MCF 10A (cell line): ENCODE data around the gene DGCR2. TPM values are rescaled to one million over a fixed set of nuclear protein-coding genes. Genes with fewer than 3 reads are reported as not detected.

Source experiments
- BruUV-seq: library from RNA; stranded (reverse); fragments of 400-500 nt; replicated peaks from 2 replicates; lab custom pipeline; 2021; lab: Mats Ljungman, UMichigan
- CTCF ChIA-PET: fragments of 300-600 bp; sonication (Branson Sonifier 250); formaldehyde crosslinking; extraction: SDS; loops from one replicate; lab custom pipeline; 2021; ENCODE audit warnings: antibody characterized with exemption, inconsistent platforms; lab: Yijun Ruan, JAX
- POLR2A ChIA-PET: fragments of 300-600, 350-650 bp; sonication (Branson Sonifier 250); formaldehyde crosslinking; extraction: SDS; loops from one replicate; lab custom pipeline; 2020; ENCODE audit warnings: antibody characterized with exemption, inconsistent platforms; lab: Yijun Ruan, JAX
- DNase-seq: peaks from one replicate; pipeline ENCODE4 v3.0.0-alpha.2; 2018; ENCODE audit not compliant: unreplicated experiment
- H3K27ac Mint-ChIP-seq: one replicate; pipeline ENCODE4 v1.8.0; 2022; ENCODE audit warnings: mild to moderate bottlenecking, low read depth, mixed read lengths; ENCODE audit not compliant: unreplicated experiment
- H3K27me3 Mint-ChIP-seq: one replicate; pipeline ENCODE4 v1.8.0; 2022; ENCODE audit warnings: mixed read lengths; ENCODE audit not compliant: insufficient read depth, unreplicated experiment
- H3K36me3 Mint-ChIP-seq: one replicate; pipeline ENCODE4 v1.8.0; 2022; ENCODE audit warnings: mild to moderate bottlenecking, moderate library complexity, mixed read lengths; ENCODE audit not compliant: insufficient read depth, unreplicated experiment
- H3K4me1 Mint-ChIP-seq: one replicate; pipeline ENCODE4 v1.8.0; 2022; ENCODE audit warnings: mixed read lengths; ENCODE audit not compliant: insufficient read depth, unreplicated experiment
- H3K4me3 Mint-ChIP-seq: one replicate; pipeline ENCODE4 v1.8.0; 2022; ENCODE audit warnings: mild to moderate bottlenecking, moderate library complexity, mixed read lengths; ENCODE audit not compliant: unreplicated experiment
- H3K9me3 Mint-ChIP-seq: one replicate; pipeline ENCODE4 v1.8.0; 2022; ENCODE audit warnings: mixed read lengths; ENCODE audit not compliant: unreplicated experiment
- CTCF ChIP-seq: fragments of 200-600 bp; IDR thresholded peaks from one replicate; pipeline ENCODE4 v1.8.0; 2022; ENCODE audit warnings: antibody characterized with exemption, mild to moderate bottlenecking; ENCODE audit not compliant: unreplicated experiment
- intact Hi-C: fragments of 100-400 bp; cut with micrococcal nuclease; formaldehyde crosslinking; loops from 2 replicates; pipeline ENCODE4 v1.14.1; 2022
- total RNA-seq: library from RNA; stranded (reverse); gene quantifications from 2 replicates; pipeline ENCODE4 v1.2.3, GENCODE V29; 2022

Gene DGCR2
- total RNA-seq, 1 experiment from 2014 or later: 41.2 TPM

GRCh38 chr22:18997925-18998315 is 124.3 kb downstream of the DGCR2 start:
- no TSS peak for BruUV-seq
- H3K9me3 Mint-ChIP-seq: no peaks in the 10 kb centered on the region
- ChIA-PET POLR2A (no interaction called here), CTCF (interaction anchor here (0.8 to 1.3 kb wide), 2 partner anchors 18 to 44 kb away, joined by 3 to 4 read pairs; no protein-coding TSS in a partner anchor)
- peaks cover 22% of the 10 kb centered on the region for H3K27me3 Mint-ChIP-seq
- H3K4me3 Mint-ChIP-seq: no peak overlapping the region
- H3K27ac Mint-ChIP-seq: no peak overlapping the region
- no peak for TF ChIP-seq CTCF
- DNase-seq: no peak
- H3K4me1 Mint-ChIP-seq: no peaks in the 10 kb centered on the region
- H3K36me3 Mint-ChIP-seq: peaks cover 7% of the 10 kb centered on the region
- intact Hi-C loops: no loop called here

GRCh38 chr22:18997306-18997924 is 124.8 kb downstream of the DGCR2 start:
- no peaks in the 10 kb centered on the region for H3K9me3 Mint-ChIP-seq

GRCh38 chr22:18996376-18996900 is 125.8 kb downstream of the DGCR2 start:
- no peak for TF ChIP-seq CTCF
- Mint-ChIP-seq H3K4me3 (no peak overlapping the region), H3K36me3 (peaks cover 7% of the 10 kb centered on the region), H3K4me1 (no peaks in the 10 kb centered on the region), H3K27me3 (peaks cover 9% of the 10 kb centered on the region), H3K27ac (no peak overlapping the region), H3K9me3 (no peaks in the 10 kb centered on the region)
- intact Hi-C loops: no loop called here
- POLR2A ChIA-PET: interaction anchor here (0.7 kb wide), 1 partner anchor 961 kb away, joined by 4 read pairs; no protein-coding TSS in a partner anchor
- BruUV-seq: no TSS peak
- no peak for DNase-seq
- CTCF ChIA-PET: interaction anchor here (1.2 kb wide), 1 partner anchor 43 kb away, joined by 4 read pairs; no protein-coding TSS in a partner anchor

More at GRCh38 chr22:18997306-18997924, 124.8 kb downstream of the DGCR2 start:
- CTCF ChIA-PET: interaction anchor here (1.3 kb wide), 1 partner anchor 44 kb away, joined by 4 read pairs; no protein-coding TSS in a partner anchor
- no peaks in the 10 kb centered on the region for H3K4me1 Mint-ChIP-seq
- H3K27ac Mint-ChIP-seq: no peak overlapping the region
- BruUV-seq: no TSS peak
- peaks cover 7% of the 10 kb centered on the region for H3K36me3 Mint-ChIP-seq
- DNase-seq: no peak
- intact Hi-C loops: no loop called here
- H3K4me3 Mint-ChIP-seq: no peak overlapping the region
- TF ChIP-seq CTCF: no peak
- POLR2A ChIA-PET: no interaction called here
- peaks cover 17% of the 10 kb centered on the region for H3K27me3 Mint-ChIP-seq

GRCh38 chr22:18995327-18995711 is 126.9 kb downstream of the DGCR2 start:
- Mint-ChIP-seq H3K27ac (no peak overlapping the region), H3K4me1 (no peaks in the 10 kb centered on the region), H3K27me3 (peaks cover 13% of the 10 kb centered on the region), H3K9me3 (no peaks in the 10 kb centered on the region), H3K36me3 (peaks cover 7% of the 10 kb centered on the region), H3K4me3 (no peak overlapping the region)
- no TSS peak for BruUV-seq
- ChIA-PET POLR2A (no interaction called here), CTCF (no interaction called here)
- DNase-seq: no peak
- intact Hi-C loops: no loop called here
- TF ChIP-seq CTCF: no peak
